Keratinocyte (primary cell): ENCODE results near the gene ACACB.

Experiments used
- CTCF ChIP-seq, 3 experiments: IDR thresholded peaks in 1 of 3; conservative IDR thresholded peaks in 1 of 3; optimal IDR thresholded peaks in 1 of 3; 2 replicates in 2 of 3; 3 replicates in 1 of 3; pipeline versions ENCODE3 to v1.5.1; 2011; ENCODE audit warnings: low read length in 3 of 3, mild to moderate bottlenecking in 3 of 3, moderate library complexity in 2 of 3, control low read depth in 1 of 3, inconsistent platforms in 1 of 3; ENCODE audit not compliant: insufficient read depth in 2 of 3; ENCODE audit errors: extremely low read depth in 1 of 3
- EZH2 ChIP-seq: IDR thresholded peaks from one replicate; pipeline ENCODE4 v1.6.1; 2012; ENCODE audit warnings: inconsistent platforms, mild to moderate bottlenecking, low read length, moderate library complexity

GRCh38 chr12:109241936-109242335 lies 125.5 kb downstream of the ACACB start:
- TF ChIP-seq CTCF (optimal IDR thresholded peaks at IDR 0.05 in 1 of 3, IDR thresholded peaks at IDR 0.05 in 1 of 3, conservative IDR thresholded peaks at IDR 0.05 in 1 of 3; ENCODE audit: extremely low read depth in 1 of 3, insufficient read depth in 2 of 3, low read length in 3 of 3) = no peak
- TF ChIP-seq EZH2 = no peak
